ENCODE measurements around the gene MMP15. TPM values are rescaled to one million over a fixed set of nuclear protein-coding genes. Genes with fewer than 3 reads are reported as not detected.
"Not testable (repeated sequence)": the region's sequence is repeated elsewhere in the genome, so short reads cannot be mapped to it uniquely, and the experiment has no call there.

The MMP15 gene
- total RNA-seq, 1 donor from 2014 or later: 5.1 TPM

GRCh38 chr16:57996406-57997175 lies 29.0 kb upstream of the MMP15 start:
- DNase-seq (ENCODE audit: low read depth, low spot score): no peak

GRCh38 chr16:57997176-57997527 lies 28.4 kb upstream of the MMP15 start:
- no peak for DNase-seq (ENCODE audit: low read depth, low spot score)

GRCh38 chr16:57997528-57998265 lies 27.9 kb upstream of the MMP15 start:
- no peak for DNase-seq (ENCODE audit: low read depth, low spot score)

GRCh38 chr16:57998486-57998885 lies 27.1 kb upstream of the MMP15 start:
- DNase-seq (ENCODE audit: low read depth, low spot score): no peak

- no peak for DNase-seq (ENCODE audit: low read depth, low spot score)
Measured at GRCh38 chr16:57998992-57999365, 26.6 kb upstream of the MMP15 start.

GRCh38 chr16:57999366-57999970 lies 26.1 kb upstream of the MMP15 start:
- no peak for DNase-seq (ENCODE audit: low read depth, low spot score)

- no peak for DNase-seq (ENCODE audit: low read depth, low spot score)
Measured at GRCh38 chr16:57999971-58000705, 25.4 kb upstream of the MMP15 start, which contains the start of gene ZNF319. Gene ZNF319 (minus strand): TSS chr16:58000672. CDS start chr16:57998265, 2,407 bp downstream.

- no peak for DNase-seq (ENCODE audit: low read depth, low spot score)
Measured at GRCh38 chr16:58000706-58001676, 24.6 kb upstream of the MMP15 start, which contains the start of gene USB1. Gene USB1 (plus strand): TSS chr16:58001407. CDS start chr16:58001484, 77 bp downstream.

- no peak for DNase-seq (ENCODE audit: low read depth, low spot score)
Measured at GRCh38 chr16:58001781-58002415, 23.7 kb upstream of the MMP15 start.

- no peak for DNase-seq (ENCODE audit: low read depth, low spot score)
Measured at GRCh38 chr16:58002416-58002800, 23.1 kb upstream of the MMP15 start.

GRCh38 chr16:58002936-58003335 lies 22.6 kb upstream of the MMP15 start:
- DNase-seq (ENCODE audit: low read depth, low spot score): no peak

GRCh38 chr16:58004736-58005135 lies 20.8 kb upstream of the MMP15 start:
- not testable (repeated sequence) for DNase-seq (ENCODE audit: low read depth, low spot score)

GRCh38 chr16:58009856-58010416 lies 15.6 kb upstream of the MMP15 start:
- DNase-seq (ENCODE audit: low read depth, low spot score): no peak

GRCh38 chr16:58010886-58011285 lies 14.7 kb upstream of the MMP15 start:
- no peak for DNase-seq (ENCODE audit: low read depth, low spot score)

- DNase-seq (ENCODE audit: low read depth, low spot score): no peak
Measured at GRCh38 chr16:58011652-58012051, 13.9 kb upstream of the MMP15 start.

GRCh38 chr16:58012481-58012880 lies 13.1 kb upstream of the MMP15 start:
- no peak for DNase-seq (ENCODE audit: low read depth, low spot score)

GRCh38 chr16:58013201-58013956 lies 12.2 kb upstream of the MMP15 start:
- DNase-seq (ENCODE audit: low read depth, low spot score): no peak

GRCh38 chr16:58016840-58017446 lies 8.6 kb upstream of the MMP15 start:
- no peak for DNase-seq (ENCODE audit: low read depth, low spot score)
